ENCODE results near the gene AMOTL2. TPM values are rescaled to one million over a fixed set of nuclear protein-coding genes. Genes with fewer than 3 reads are reported as not detected.
A peak's percentile ranks its signal among the peaks of the same experiment; 100 is the strongest.

The AMOTL2 gene
- total and polyA plus RNA-seq, 8 donors = 23.8 to 106 (median 47.6) TPM

- no peaks in the 10 kb centered on the region for H3K36me3 ChIP-seq
- no peak for TF ChIP-seq CTCF (IDR thresholded peaks at IDR 0.05)
- peaks cover 4 to 7% of the 10 kb centered on the region in 2 donors for H3K4me1 ChIP-seq
- intact Hi-C loops (cut with DNase I) = no loop called here
- H3K4me3 ChIP-seq = no peak overlapping the region
- ATAC-seq = no peak
- no peaks in the 10 kb centered on the region for H3K27me3 ChIP-seq
- DNase-seq = no peak
- H3K27ac ChIP-seq = peak overlapping the region in 1 of 2 donors; percentile 26
- H3K9me3 ChIP-seq = no peaks in the 10 kb centered on the region
These were observed 6.8 kb upstream of the AMOTL2 start for GRCh38 chr3:134381076-134381475.

GRCh38 chr3:134380249-134380648 lies 6.0 kb upstream of the AMOTL2 start:
- Histone ChIP-seq H3K27ac (no peak overlapping the region), H3K4me3 (no peak overlapping the region), H3K4me1 (peaks cover 8 to 14% of the 10 kb centered on the region in 2 donors), H3K27me3 (peaks cover 0 to 7% of the 10 kb centered on the region in 2 donors), H3K9me3 (no peaks in the 10 kb centered on the region), H3K36me3 (no peaks in the 10 kb centered on the region)
- intact Hi-C loops (cut with DNase I) = no loop called here
- DNase-seq = no peak
- no peak for TF ChIP-seq CTCF (IDR thresholded peaks at IDR 0.05)
- no peak for ATAC-seq

- no peak for TF ChIP-seq CTCF (IDR thresholded peaks at IDR 0.05)
- no peak for ATAC-seq
These were observed 4.6 kb upstream of the AMOTL2 start for GRCh38 chr3:134378818-134379217.

GRCh38 chr3:134378384-134378783 lies 4.1 kb upstream of the AMOTL2 start:
- no peak overlapping the region for H3K4me3 ChIP-seq
- no peaks in the 10 kb centered on the region for H3K9me3 ChIP-seq
- ATAC-seq (peak; percentile 47), DNase-seq (peak in 2 of 4 donors; percentile 69 to 77)
- H3K36me3 ChIP-seq = no peaks in the 10 kb centered on the region
- H3K27ac ChIP-seq = peak overlapping the region in 1 of 2 donors; percentile 16
- H3K27me3 ChIP-seq = peaks cover 0 to 25% of the 10 kb centered on the region in 2 donors
- peak; percentile 33 to 43 for TF ChIP-seq CTCF (IDR thresholded peaks at IDR 0.05)
- peaks cover 12 to 21% of the 10 kb centered on the region in 2 donors for H3K4me1 ChIP-seq
- intact Hi-C loops (cut with DNase I) = loop anchor here in 1 of 2 donors (10.0 kb wide), 1 partner anchor 96 kb away; no protein-coding TSS in a partner anchor

More at GRCh38 chr3:134378818-134379217, 4.6 kb upstream of the AMOTL2 start:
- H3K4me3 ChIP-seq = no peak overlapping the region
- H3K27me3 ChIP-seq = peaks cover 0 to 21% of the 10 kb centered on the region in 2 donors
- no peaks in the 10 kb centered on the region for H3K36me3 ChIP-seq
- H3K27ac ChIP-seq = no peak overlapping the region
- H3K9me3 ChIP-seq = no peaks in the 10 kb centered on the region
- no peak for DNase-seq
- H3K4me1 ChIP-seq = peaks cover 12 to 21% of the 10 kb centered on the region in 2 donors
- intact Hi-C loops (cut with DNase I) = loop anchor here in 1 of 2 donors (10.0 kb wide), 1 partner anchor 96 kb away; no protein-coding TSS in a partner anchor

- Histone ChIP-seq H3K27me3 (peaks cover 0 to 30% of the 10 kb centered on the region in 2 donors), H3K4me3 (no peak overlapping the region), H3K36me3 (no peaks in the 10 kb centered on the region), H3K9me3 (no peaks in the 10 kb centered on the region), H3K4me1 (peaks cover 12 to 21% of the 10 kb centered on the region in 2 donors), H3K27ac (peak overlapping the region in 1 of 2 donors; percentile 16)
- TF ChIP-seq CTCF (IDR thresholded peaks at IDR 0.05) = no peak
- intact Hi-C loops (cut with DNase I) = loop anchor here in 1 of 2 donors (10.0 kb wide), 1 partner anchor 97 kb away; no protein-coding TSS in a partner anchor
- no peak for DNase-seq
- no peak for ATAC-seq
These were observed 3.6 kb upstream of the AMOTL2 start for GRCh38 chr3:134377896-134378295.

Data from left lung (tissue), 10 donors.